ENCODE measurements around the gene MLEC. TPM values are rescaled to one million over a fixed set of nuclear protein-coding genes. Genes with fewer than 3 reads are reported as not detected.

The MLEC gene
- total RNA-seq, 6 donors from 2014 or later: 29.3 to 125 (median 71.2) TPM

DNA sequence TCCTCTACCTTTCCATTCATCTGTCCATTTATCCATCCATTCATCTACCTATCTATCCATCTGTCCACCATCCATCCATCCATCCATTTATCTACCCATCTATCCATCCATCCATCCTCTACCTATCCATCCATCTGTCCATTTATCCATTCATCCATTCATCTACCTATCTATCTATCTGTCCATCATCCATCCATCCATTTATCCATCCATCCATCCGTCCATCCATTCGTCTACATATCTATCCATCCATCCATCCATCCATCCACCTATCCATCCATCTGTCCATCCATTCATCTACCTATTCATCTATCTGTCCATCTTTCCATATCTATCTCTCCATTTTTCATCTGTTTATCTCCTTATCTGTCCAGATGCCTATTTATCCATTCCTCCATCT, 25.5 kb upstream of the MLEC start:
- no peaks in the 10 kb centered on the region for H3K36me3 ChIP-seq
- H3K4me1 ChIP-seq: no peaks in the 10 kb centered on the region
- H3K27ac ChIP-seq: no peak overlapping the region
- H3K4me3 ChIP-seq: no peak overlapping the region
- H3K9me3 ChIP-seq: no peaks in the 10 kb centered on the region
- DNase-seq (no peak), ATAC-seq (ENCODE audit: low FRiP score in 2 of 2) (no peak)
- WGBS, 2 donors: 42 to 73% methylated on average over 2 of the region's 2 CpGs
- no peak for TF ChIP-seq EP300 (IDR thresholded peaks at IDR 0.05)
- TF ChIP-seq, protein P1, sequence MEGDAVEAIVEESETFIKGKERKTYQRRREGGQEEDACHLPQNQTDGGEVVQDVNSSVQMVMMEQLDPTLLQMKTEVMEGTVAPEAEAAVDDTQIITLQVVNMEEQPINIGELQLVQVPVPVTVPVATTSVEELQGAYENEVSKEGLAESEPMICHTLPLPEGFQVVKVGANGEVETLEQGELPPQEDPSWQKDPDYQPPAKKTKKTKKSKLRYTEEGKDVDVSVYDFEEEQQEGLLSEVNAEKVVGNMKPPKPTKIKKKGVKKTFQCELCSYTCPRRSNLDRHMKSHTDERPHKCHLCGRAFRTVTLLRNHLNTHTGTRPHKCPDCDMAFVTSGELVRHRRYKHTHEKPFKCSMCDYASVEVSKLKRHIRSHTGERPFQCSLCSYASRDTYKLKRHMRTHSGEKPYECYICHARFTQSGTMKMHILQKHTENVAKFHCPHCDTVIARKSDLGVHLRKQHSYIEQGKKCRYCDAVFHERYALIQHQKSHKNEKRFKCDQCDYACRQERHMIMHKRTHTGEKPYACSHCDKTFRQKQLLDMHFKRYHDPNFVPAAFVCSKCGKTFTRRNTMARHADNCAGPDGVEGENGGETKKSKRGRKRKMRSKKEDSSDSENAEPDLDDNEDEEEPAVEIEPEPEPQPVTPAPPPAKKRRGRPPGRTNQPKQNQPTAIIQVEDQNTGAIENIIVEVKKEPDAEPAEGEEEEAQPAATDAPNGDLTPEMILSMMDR (IDR thresholded peaks at IDR 0.05): no peak
- no peak for TF ChIP-seq POLR2A (IDR thresholded peaks at IDR 0.05)
- no peak for TF ChIP-seq POLR2AphosphoS5 (IDR thresholded peaks at IDR 0.05)
- H3K27me3 ChIP-seq: no peaks in the 10 kb centered on the region

DNA sequence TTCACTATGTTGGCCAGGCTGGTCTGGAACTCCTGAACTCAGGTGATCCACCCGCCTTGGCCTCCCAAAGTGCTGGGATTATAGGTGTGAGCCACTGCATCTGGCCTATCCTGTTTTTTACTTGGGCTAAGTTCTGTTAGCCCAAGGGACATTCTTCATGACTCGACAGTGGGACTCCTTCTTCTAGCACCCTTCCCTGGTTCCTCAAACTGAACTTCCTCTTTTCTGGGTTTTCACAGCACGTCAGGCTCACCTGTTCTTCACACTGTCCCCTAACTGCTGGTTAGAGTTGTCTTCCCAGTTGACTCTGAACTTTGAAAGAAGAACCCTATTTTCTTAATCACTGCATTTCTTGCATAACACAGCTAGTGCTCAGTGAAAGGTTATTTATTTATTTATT, 24.1 kb upstream of the MLEC start:
- H3K9me3 ChIP-seq: no peaks in the 10 kb centered on the region
- H3K4me1 ChIP-seq: no peaks in the 10 kb centered on the region
- H3K27me3 ChIP-seq: no peaks in the 10 kb centered on the region
- no peak for DNase-seq
- 66 to 79% methylated on average over 3 of the region's 3 CpGs for WGBS, 2 donors
- ATAC-seq (ENCODE audit: low FRiP score in 2 of 2): no peak
- H3K27ac ChIP-seq: no peak overlapping the region
- TF ChIP-seq POLR2AphosphoS5 (IDR thresholded peaks at IDR 0.05) (no peak), EP300 (IDR thresholded peaks at IDR 0.05) (no peak), POLR2A (IDR thresholded peaks at IDR 0.05) (no peak)
- TF ChIP-seq, protein P1 (IDR thresholded peaks at IDR 0.05): no peak
- no peaks in the 10 kb centered on the region for H3K36me3 ChIP-seq
- no peak overlapping the region for H3K4me3 ChIP-seq

DNA sequence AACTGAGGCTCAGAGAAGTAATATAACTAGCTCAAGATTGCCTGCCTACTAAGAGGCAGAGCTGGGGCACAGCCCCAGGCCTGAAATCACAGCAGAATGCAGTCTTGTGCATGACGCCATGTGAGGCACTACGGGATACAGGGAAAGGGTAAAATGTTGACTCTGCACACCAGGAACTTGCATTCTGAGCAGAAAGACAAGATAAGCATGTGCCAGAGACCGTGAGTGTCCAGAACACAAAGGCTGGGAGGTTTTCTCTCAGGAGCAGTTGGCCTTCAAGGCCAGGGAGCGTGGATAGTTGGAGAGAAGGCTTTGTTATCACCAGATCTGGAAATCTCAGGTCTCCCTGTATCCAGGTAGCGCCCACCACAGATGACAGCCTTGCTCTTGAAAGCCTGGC, 23.2 kb upstream of the MLEC start:
- Histone ChIP-seq H3K4me1 (no peaks in the 10 kb centered on the region), H3K9me3 (no peaks in the 10 kb centered on the region), H3K27me3 (no peaks in the 10 kb centered on the region), H3K4me3 (no peak overlapping the region), H3K36me3 (no peaks in the 10 kb centered on the region), H3K27ac (no peak overlapping the region)
- WGBS, 2 donors: 77 to 92% methylated on average over 5 of the region's 5 CpGs
- TF ChIP-seq POLR2A (IDR thresholded peaks at IDR 0.05) (no peak), EP300 (IDR thresholded peaks at IDR 0.05) (no peak), POLR2AphosphoS5 (IDR thresholded peaks at IDR 0.05) (no peak)
- TF ChIP-seq, protein P1 (IDR thresholded peaks at IDR 0.05): no peak
- DNase-seq (no peak), ATAC-seq (ENCODE audit: low FRiP score in 2 of 2) (no peak)

DNA sequence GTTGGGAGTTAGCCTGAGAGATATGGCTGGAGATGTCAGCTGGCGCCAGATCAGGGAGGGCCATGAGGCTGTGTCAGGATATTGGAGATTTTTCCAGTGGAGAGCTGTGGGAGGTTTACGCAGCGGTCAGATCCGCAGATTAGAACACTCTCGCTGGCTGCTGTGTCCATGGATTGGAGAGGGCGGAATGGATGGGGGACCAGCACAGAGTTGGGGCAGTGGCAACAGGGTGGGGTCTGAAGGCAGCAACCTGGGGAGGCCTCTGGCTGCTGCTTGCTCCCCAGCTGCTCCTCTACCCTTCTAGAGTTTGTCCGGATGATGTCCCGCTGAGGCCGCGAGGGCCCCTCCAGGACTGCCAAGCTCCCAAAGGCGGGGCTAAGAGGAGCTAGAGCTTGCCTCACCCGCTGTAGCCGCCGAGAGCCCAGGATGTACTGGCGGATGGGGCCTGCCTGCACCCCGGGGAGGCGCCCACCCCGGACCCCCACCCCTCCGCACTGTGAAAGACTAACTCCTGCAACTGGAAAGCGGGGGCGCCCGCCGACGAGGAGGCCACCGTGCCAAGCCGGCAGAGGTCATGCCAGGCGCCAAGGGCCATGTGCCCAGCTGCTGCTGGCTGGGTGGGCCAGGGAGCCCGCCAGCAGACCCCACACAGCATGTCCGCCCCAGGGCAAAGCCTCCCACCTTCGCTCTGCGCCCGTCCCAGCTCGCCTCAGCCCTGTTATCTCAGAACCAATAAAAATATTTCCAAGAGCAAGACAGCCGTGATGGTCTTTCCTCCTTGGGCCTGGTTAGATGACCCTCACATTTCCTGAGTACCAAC, 20.2 kb upstream of the MLEC start:
- peak in 1 of 2 donors; percentile 75 for DNase-seq
- Histone ChIP-seq H3K27me3 (no peaks in the 10 kb centered on the region), H3K36me3 (no peaks in the 10 kb centered on the region), H3K4me1 (no peaks in the 10 kb centered on the region), H3K4me3 (no peak overlapping the region), H3K27ac (no peak overlapping the region), H3K9me3 (no peaks in the 10 kb centered on the region)
- WGBS, 2 donors: 84 to 92% methylated on average over 12 to 29 of the region's 34 CpGs
- ATAC-seq (ENCODE audit: low FRiP score in 2 of 2): peak in 1 of 2 donors; percentile 62
- TF ChIP-seq POLR2A (IDR thresholded peaks at IDR 0.05): no peak
- no peak for TF ChIP-seq EP300 (IDR thresholded peaks at IDR 0.05)
- TF ChIP-seq POLR2AphosphoS5 (IDR thresholded peaks at IDR 0.05): no peak
- TF ChIP-seq, protein P1 (IDR thresholded peaks at IDR 0.05): no peak
